GF-D8 (cell line): ENCODE measurements around the gene RNF208.
A peak's percentile ranks its signal among the peaks of the same experiment; 100 is the strongest.
"Not testable (repeated sequence)": the region's sequence is repeated elsewhere in the genome, so short reads cannot be mapped to it uniquely, and the experiment has no call there.

ENCODE experiments used
- DNase-seq: peaks from one replicate; lab custom pipeline; 2025; lab: John Stamatoyannopoulos, UW

Gene RNF208

GRCh38 chr9:137222190-137223077, at the start of gene RNF208:
RNF208 (minus strand) TSS chr9:137222240; CDS start chr9:137221212, 1,028 bp downstream.
- no peak for DNase-seq

- no peak for DNase-seq
These were observed 49.6 kb upstream of the RNF208 start for GRCh38 chr9:137271696-137272076.

GRCh38 chr9:137270929-137271695, 49.1 kb upstream of the RNF208 start:
- DNase-seq, result peak; percentile 58

GRCh38 chr9:137269231-137269772, 47.3 kb upstream of the RNF208 start:
- no peak for DNase-seq

GRCh38 chr9:137268538-137269201, 46.6 kb upstream of the RNF208 start:
- no peak for DNase-seq

- DNase-seq, result peak; percentile 68
These were observed 45.9 kb upstream of the RNF208 start for GRCh38 chr9:137267933-137268355.

- DNase-seq, result no peak
These were observed 44.8 kb upstream of the RNF208 start for GRCh38 chr9:137266585-137267453.

GRCh38 chr9:137266162-137266527, 44.1 kb upstream of the RNF208 start:
- DNase-seq, result no peak

GRCh38 chr9:137265496-137266161, 43.6 kb upstream of the RNF208 start:
- no peak for DNase-seq

- no peak for DNase-seq
These were observed 42.0 kb upstream of the RNF208 start for GRCh38 chr9:137264067-137264466.

GRCh38 chr9:137263506-137263905, 41.5 kb upstream of the RNF208 start:
- no peak for DNase-seq

GRCh38 chr9:137262909-137263285, 40.9 kb upstream of the RNF208 start:
- no peak for DNase-seq

GRCh38 chr9:137262173-137262908, 40.3 kb upstream of the RNF208 start:
- not testable (repeated sequence) for DNase-seq

GRCh38 chr9:137256856-137257255, 34.8 kb upstream of the RNF208 start:
- DNase-seq, result no peak

- no peak for DNase-seq
These were observed 34.3 kb upstream of the RNF208 start for GRCh38 chr9:137256362-137256761.

- DNase-seq, result no peak
These were observed 33.5 kb upstream of the RNF208 start for GRCh38 chr9:137255448-137256114.

GRCh38 chr9:137254624-137255447, 32.8 kb upstream of the RNF208 start, which contains the start of gene NELFB:
NELFB (plus strand) TSS chr9:137255327.
- DNase-seq, result peak; percentile 52
